GM18505 (cell line): ENCODE measurements around the gene ZNF469.
"Not testable (repeated sequence)": the region's sequence is repeated elsewhere in the genome, so short reads cannot be mapped to it uniquely, and the experiment has no call there.

Experiments used
- ATAC-seq: cut with Tn5 transposase; IDR thresholded peaks from one replicate; pipeline ENCODE4 v1.9.1; 2021; ENCODE audit not compliant: unreplicated experiment
- POLR2A ChIP-seq: IDR thresholded peaks from 4 replicates; pipeline ENCODE4 v1.6.1; 2011; ENCODE audit warnings: borderline replicate concordance; ENCODE audit not compliant: insufficient read depth, insufficient read length; ENCODE audit errors: extremely low read depth

Gene ZNF469

GRCh38 chr16:88352261-88353200 is 30.2 kb upstream of the ZNF469 start:
- no peak for ATAC-seq
- TF ChIP-seq POLR2A: no peak

- ATAC-seq: no peak
Measured at GRCh38 chr16:88353232-88353631, 29.5 kb upstream of the ZNF469 start.

GRCh38 chr16:88353691-88354090 is 29.1 kb upstream of the ZNF469 start:
- no peak for ATAC-seq
- no peak for TF ChIP-seq POLR2A

More at GRCh38 chr16:88353232-88353631, 29.5 kb upstream of the ZNF469 start:
- TF ChIP-seq POLR2A: no peak

GRCh38 chr16:88354229-88355092 is 28.3 kb upstream of the ZNF469 start:
- TF ChIP-seq POLR2A: no peak
- ATAC-seq: no peak

- no peak for TF ChIP-seq POLR2A
- ATAC-seq: no peak
Measured at GRCh38 chr16:88355093-88355388, 27.7 kb upstream of the ZNF469 start.

GRCh38 chr16:88355389-88356123 is 27.2 kb upstream of the ZNF469 start:
- TF ChIP-seq POLR2A: no peak
- ATAC-seq: no peak

GRCh38 chr16:88356124-88356726 is 26.5 kb upstream of the ZNF469 start:
- TF ChIP-seq POLR2A: no peak
- ATAC-seq: no peak

GRCh38 chr16:88356727-88357199 is 26.0 kb upstream of the ZNF469 start:
- no peak for ATAC-seq
- no peak for TF ChIP-seq POLR2A

GRCh38 chr16:88357317-88358022 is 25.3 kb upstream of the ZNF469 start:
- ATAC-seq: no peak
- no peak for TF ChIP-seq POLR2A

- no peak for ATAC-seq
- no peak for TF ChIP-seq POLR2A
Measured at GRCh38 chr16:88358023-88358420, 24.7 kb upstream of the ZNF469 start.

- TF ChIP-seq POLR2A: no peak
- ATAC-seq: no peak
Measured at GRCh38 chr16:88359008-88359407, 23.8 kb upstream of the ZNF469 start.

- ATAC-seq: not testable (repeated sequence)
Measured at GRCh38 chr16:88360401-88360800, 22.4 kb upstream of the ZNF469 start.

GRCh38 chr16:88360999-88361398 is 21.8 kb upstream of the ZNF469 start:
- no peak for TF ChIP-seq POLR2A
- ATAC-seq: no peak

- TF ChIP-seq POLR2A: no peak
- ATAC-seq: no peak
Measured at GRCh38 chr16:88361775-88362174, 21.0 kb upstream of the ZNF469 start.
